Endodermal cell (in vitro differentiated cells): Measurements from ENCODE around the gene MISP3. TPM values are rescaled to one million over a fixed set of nuclear protein-coding genes. Genes with fewer than 3 reads are reported as not detected.

Experiments used
- DNase-seq: peaks from one replicate; pipeline ENCODE4 v3.0.0-alpha.2; 2017
- H3K27ac ChIP-seq: 2 replicates; pipeline ENCODE4 v1.5.1; 2013; ENCODE audit warnings: mild to moderate bottlenecking, low read depth, low read length, moderate library complexity
- H3K27me3 ChIP-seq: 2 replicates; pipeline ENCODE4 v1.6.1; 2013; ENCODE audit warnings: mild to moderate bottlenecking, low read length, moderate library complexity; ENCODE audit not compliant: insufficient read depth, control insufficient read depth, poor library complexity, severe bottlenecking
- H3K36me3 ChIP-seq: 2 replicates; pipeline ENCODE4 v1.7.0; 2013; ENCODE audit warnings: mild to moderate bottlenecking, low read length, moderate library complexity; ENCODE audit not compliant: control insufficient read depth, insufficient read depth
- H3K4me1 ChIP-seq: one replicate; pipeline ENCODE4 v1.7.0; 2013; ENCODE audit warnings: low read length; ENCODE audit not compliant: control insufficient read depth, insufficient read depth
- H3K4me3 ChIP-seq: 2 replicates; pipeline ENCODE4 v1.5.1; 2013; ENCODE audit warnings: mild to moderate bottlenecking, low read length, moderate library complexity
- H3K9ac ChIP-seq: 2 replicates; pipeline ENCODE4 v1.6.1; 2013; ENCODE audit warnings: mild to moderate bottlenecking, low read length, moderate library complexity; ENCODE audit not compliant: poor library complexity, severe bottlenecking; ENCODE audit errors: extremely low read depth
- H3K9me3 ChIP-seq: 2 replicates; pipeline ENCODE4 v1.6.1; 2013; ENCODE audit warnings: mild to moderate bottlenecking, low read length, moderate library complexity; ENCODE audit not compliant: control insufficient read depth
- H3K27ac Mint-ChIP-seq: 2 replicates; pipeline ENCODE4 v1.8.0; 2020; ENCODE audit warnings: mixed read lengths
- H3K27me3 Mint-ChIP-seq: 2 replicates; pipeline ENCODE4 v1.8.0; 2021; ENCODE audit warnings: mild to moderate bottlenecking, mixed read lengths; ENCODE audit not compliant: insufficient read depth
- H3K36me3 Mint-ChIP-seq: 2 replicates; pipeline ENCODE4 v1.8.0; 2020; ENCODE audit warnings: low read depth, mixed read lengths
- H3K4me1 Mint-ChIP-seq: 2 replicates; pipeline ENCODE4 v1.8.0; 2020; ENCODE audit warnings: mixed read lengths
- H3K4me3 Mint-ChIP-seq: 2 replicates; pipeline ENCODE4 v1.8.0; 2020; ENCODE audit warnings: mild to moderate bottlenecking, moderate library complexity, mixed read lengths
- H3K9me3 Mint-ChIP-seq: 2 replicates; pipeline ENCODE4 v1.8.0; 2020; ENCODE audit warnings: mild to moderate bottlenecking, mixed read lengths
- CTCF ChIP-seq: fragments of 200-600 bp; sonication (generic); conservative IDR thresholded peaks from 2 replicates; pipeline ENCODE4 v1.5.0; 2021; ENCODE audit warnings: antibody characterized with exemption, mild to moderate bottlenecking
- WGBS, 2 experiments: methylation state at CpG; one replicate each; pipeline versions ENCODE4 v1.1.5 to v1.1.7; 2013; ENCODE audit warnings: missing lambda C conversion rate in 2 of 2, mixed read lengths in 1 of 2; ENCODE audit not compliant: insufficient coverage in 1 of 2, insufficient read length in 1 of 2; 5-methylcytosine and 5-hydroxymethylcytosine counted together
- total RNA-seq, 2 donors: library from RNA; stranded (reverse); fragmentation: NEBNext Ultra II Directional in 1 of 2; extraction: Animal tissue kit (Norgen Biotek cat#: 25700) in 1 of 2; gene quantifications; 2 replicates in 1 of 2; 3 replicates in 1 of 2; pipeline ENCODE4 v1.2.1, GENCODE V29; 2021

MISP3 gene
- total RNA-seq, 2 donors from 2014 or later = 0.73 to 1.4 TPM

- H3K9me3 ChIP-seq = peaks cover 9% of the 10 kb centered on the region
- H3K27me3 Mint-ChIP-seq = peaks cover 25% of the 10 kb centered on the region
- 2 to 21% methylated on average over 10 to 16 of the region's 16 CpGs for WGBS, 2 experiments
- H3K9me3 Mint-ChIP-seq = peaks cover 16% of the 10 kb centered on the region
- no peaks in the 10 kb centered on the region for H3K27me3 ChIP-seq
- no peaks in the 10 kb centered on the region for H3K4me1 ChIP-seq
- TF ChIP-seq CTCF = peak; percentile 67
- peak overlapping the region; percentile 81 for H3K4me3 ChIP-seq
- peaks cover 27% of the 10 kb centered on the region for H3K36me3 Mint-ChIP-seq
- peaks cover 20% of the 10 kb centered on the region for H3K36me3 ChIP-seq
- no peak overlapping the region for H3K27ac Mint-ChIP-seq
- no peak overlapping the region for H3K27ac ChIP-seq
- peak overlapping the region; percentile 65 for H3K4me3 Mint-ChIP-seq
- DNase-seq = peak; percentile 58
- H3K9ac ChIP-seq = no peak overlapping the region
- H3K4me1 Mint-ChIP-seq = peaks cover 13% of the 10 kb centered on the region
These were observed 16.8 kb downstream of the MISP3 start for GRCh38 chr19:14089412-14089661.

GRCh38 chr19:14089662-14090508, 17.3 kb downstream of the MISP3 start:
- H3K4me1 ChIP-seq = no peaks in the 10 kb centered on the region
- Mint-ChIP-seq H3K36me3 (peaks cover 31% of the 10 kb centered on the region), H3K4me1 (peaks cover 13% of the 10 kb centered on the region), H3K9me3 (peaks cover 22% of the 10 kb centered on the region), H3K4me3 (peak overlapping the region; percentile 65), H3K27ac (no peak overlapping the region), H3K27me3 (peaks cover 24% of the 10 kb centered on the region)
- 0 to 1% methylated on average over 35 to 130 of the region's 142 CpGs for WGBS, 2 experiments
- peaks cover 20% of the 10 kb centered on the region for H3K36me3 ChIP-seq
- peak overlapping the region; percentile 81 for H3K4me3 ChIP-seq
- no peak overlapping the region for H3K27ac ChIP-seq
- no peaks in the 10 kb centered on the region for H3K27me3 ChIP-seq
- H3K9me3 ChIP-seq = peaks cover 9% of the 10 kb centered on the region
- DNase-seq = peak; percentile 71
- H3K9ac ChIP-seq = no peak overlapping the region
- peak; percentile 9 for TF ChIP-seq CTCF

GRCh38 chr19:14090509-14091080, 18.0 kb downstream of the MISP3 start, which contains the start of gene SAMD1:
Gene SAMD1, minus strand, starts transcription at chr19:14090751.
- Mint-ChIP-seq H3K4me3 (peak within 1 kb of the TSS; percentile 65), H3K27ac (peak within 1 kb of the TSS; percentile 93), H3K36me3 (peaks cover 32% of the 10 kb centered on the region), H3K27me3 (peaks cover 22% of the 10 kb centered on the region), H3K9me3 (peaks cover 22% of the 10 kb centered on the region), H3K4me1 (peaks cover 10% of the 10 kb centered on the region)
- peaks cover 20% of the 10 kb centered on the region for H3K36me3 ChIP-seq
- TF ChIP-seq CTCF = no peak
- peak within 1 kb of the TSS; percentile 49 for H3K27ac ChIP-seq
- H3K4me1 ChIP-seq = no peaks in the 10 kb centered on the region
- peak within 1 kb of the TSS; percentile 42 for H3K9ac ChIP-seq
- H3K4me3 ChIP-seq = peak within 1 kb of the TSS; percentile 86
- 0% methylated on average over 9 of the region's 65 CpGs; no CpG with 5 or more reads in 1 of the 2 experiments for WGBS, 2 experiments
- peaks cover 9% of the 10 kb centered on the region for H3K9me3 ChIP-seq
- no peaks in the 10 kb centered on the region for H3K27me3 ChIP-seq
- peak; percentile 88 for DNase-seq
